ENCODE measurements around the gene BCL6B.

GRCh38 chr17:7014261-7014994 is 8.4 kb upstream of the BCL6B start:
- TF ChIP-seq TAF1 (IDR thresholded peaks at IDR 0.05; ENCODE audit: borderline replicate concordance, low read depth, low read length) (peak; percentile 95), POLR2AphosphoS5 (IDR thresholded peaks at IDR 0.05; ENCODE audit: low read depth, low read length) (peak; percentile 95)
